OCI-LY1 (cell line): ENCODE measurements around the gene TMEM89.

Experiments
- H2AFZ ChIP-seq: fragments of 200-600 bp; sonication (generic), shearing (Covaris generic); 2 replicates; pipeline ENCODE4 v1.6.0; 2014; ENCODE audit warnings: antibody characterized with exemption, mild to moderate bottlenecking, low read length
- H3F3A ChIP-seq: fragments of 200-600 bp; sonication (generic), shearing (Covaris generic); 2 replicates; pipeline ENCODE4 v1.6.0; 2014; ENCODE audit warnings: mild to moderate bottlenecking, antibody characterized with exemption, low read length, moderate library complexity; ENCODE audit not compliant: insufficient read depth
- H3K27ac ChIP-seq: fragments of 200-600 bp; sonication (generic); 2 replicates; pipeline ENCODE4 v1.5.1; 2014; ENCODE audit warnings: low read length, mixed run types, mild to moderate bottlenecking, low read depth; ENCODE audit not compliant: poor library complexity, severe bottlenecking
- H3K27me3 ChIP-seq: fragments of 200-600 bp; sonication (generic); 2 replicates; pipeline ENCODE4 v1.6.0; 2014; ENCODE audit warnings: antibody characterized with exemption, mild to moderate bottlenecking, low read length, moderate library complexity; ENCODE audit not compliant: insufficient read depth
- H3K36me3 ChIP-seq: fragments of 200-600 bp; sonication (generic); 2 replicates; pipeline ENCODE4 v1.6.1; 2014; ENCODE audit warnings: mild to moderate bottlenecking, antibody characterized with exemption, low read length, moderate library complexity, mixed read lengths; ENCODE audit not compliant: insufficient read depth
- H3K4me1 ChIP-seq: fragments of 200-600 bp; sonication (generic); 2 replicates; pipeline ENCODE4 v1.5.1; 2014; ENCODE audit warnings: mild to moderate bottlenecking, low read length, moderate library complexity; ENCODE audit not compliant: insufficient read depth, severe bottlenecking
- H3K4me2 ChIP-seq: fragments of 200-600 bp; sonication (generic), shearing (Covaris generic); 2 replicates; pipeline ENCODE4 v1.6.1; 2014; ENCODE audit warnings: low read length
- H3K4me3 ChIP-seq: fragments of 200-600 bp; sonication (generic); 2 replicates; pipeline ENCODE4 v1.5.1; 2014; ENCODE audit warnings: low read length, low read depth, mild to moderate bottlenecking, mixed read lengths; ENCODE audit not compliant: poor library complexity, severe bottlenecking
- H3K79me2 ChIP-seq: fragments of 200-600 bp; shearing (Covaris generic); 2 replicates; pipeline ENCODE4 v1.6.1; 2016; ENCODE audit warnings: mixed run types, low read length, mixed read lengths; ENCODE audit not compliant: insufficient read depth
- H3K9ac ChIP-seq: fragments of 200-600 bp; sonication (generic), shearing (Covaris generic); 2 replicates; pipeline ENCODE4 v1.6.1; 2014; ENCODE audit warnings: mild to moderate bottlenecking, low read length, mixed read lengths
- H3K9me2 ChIP-seq: fragments of 200-600 bp; sonication (generic), shearing (Covaris generic); 2 replicates; pipeline ENCODE4 v1.6.1; 2014; ENCODE audit warnings: low read depth, mild to moderate bottlenecking, low read length, mixed read lengths
- H3K9me3 ChIP-seq: fragments of 200-600 bp; shearing (Covaris generic); 2 replicates; pipeline ENCODE4 v1.6.1; 2014; ENCODE audit warnings: low read length, mixed read lengths
- H4K20me1 ChIP-seq: fragments of 200-600 bp; sonication (generic), shearing (Covaris generic); 2 replicates; pipeline ENCODE4 v1.6.0; 2016; ENCODE audit warnings: mild to moderate bottlenecking, low read length; ENCODE audit not compliant: insufficient read depth
- EZH2 ChIP-seq: fragments of 200-600 bp; sonication (generic), shearing (Covaris generic); IDR thresholded peaks from 2 replicates; pipeline ENCODE4 v1.8.0; 2017; ENCODE audit warnings: borderline replicate concordance, mixed run types, mild to moderate bottlenecking, antibody characterized with exemption, low read length, moderate library complexity, mixed read lengths
- TF ChIP-seq, protein P1 (sequence below): fragments of 200-600 bp; sonication (generic), shearing (Covaris generic); IDR thresholded peaks from 2 replicates; pipeline ENCODE4 v1.5.1; 2017; ENCODE audit warnings: mild to moderate bottlenecking, antibody characterized with exemption, low read length, moderate library complexity, mixed read lengths

The TMEM89 gene

DNA sequence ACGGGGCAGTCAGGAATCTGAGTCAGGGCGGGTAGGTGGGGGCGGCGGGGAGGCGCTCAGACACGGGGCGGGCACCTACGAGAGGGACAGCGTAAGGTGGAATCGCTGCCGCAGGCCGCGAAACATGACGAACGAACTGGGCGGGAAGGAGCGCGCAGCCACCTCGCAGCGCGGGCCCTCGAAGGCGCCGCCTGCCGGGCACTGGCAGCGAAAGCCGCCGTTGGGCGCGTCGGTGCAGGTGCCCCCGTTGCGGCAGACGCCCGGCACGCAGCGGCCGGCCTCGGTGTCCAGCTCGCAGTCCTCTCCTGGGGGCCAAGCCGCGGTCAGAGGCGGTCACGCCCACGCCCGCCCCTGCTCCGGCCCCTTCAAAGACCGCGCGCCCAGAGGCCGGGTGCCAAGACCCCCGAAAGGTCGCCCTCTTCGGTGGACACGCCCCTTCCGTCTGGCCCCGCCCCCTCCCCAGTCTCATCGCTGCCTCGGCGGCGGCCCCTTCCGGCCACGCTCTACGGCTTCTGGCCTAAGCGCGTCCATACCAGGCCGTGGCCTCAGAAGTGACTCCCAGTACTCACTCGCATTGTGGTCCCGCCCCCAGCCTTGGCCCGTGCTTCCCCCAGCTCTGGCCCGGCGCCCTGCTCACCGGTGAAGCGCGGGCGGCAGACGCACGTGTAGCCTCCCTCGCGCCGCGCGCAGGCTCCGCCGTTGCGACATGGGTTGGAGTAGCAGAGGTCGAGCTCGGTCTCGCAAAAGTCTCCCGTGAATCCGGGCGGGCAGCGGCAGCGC lies 34.7 kb upstream of the TMEM89 start:
- no peaks in the 10 kb centered on the region for H4K20me1 ChIP-seq
- peak overlapping the region; percentile 56 for H3K9ac ChIP-seq
- no peaks in the 10 kb centered on the region for H3K79me2 ChIP-seq
- H3K27ac ChIP-seq: peak overlapping the region; percentile 60
- H3K9me3 ChIP-seq: no peaks in the 10 kb centered on the region
- no peaks in the 10 kb centered on the region for H3F3A ChIP-seq
- no peaks in the 10 kb centered on the region for H3K36me3 ChIP-seq
- H3K9me2 ChIP-seq: no peaks in the 10 kb centered on the region
- H3K4me1 ChIP-seq: peaks cover 16% of the 10 kb centered on the region
- H3K4me2 ChIP-seq: peak overlapping the region; percentile 60
- peak overlapping the region; percentile 59 for H3K4me3 ChIP-seq
- no peak for TF ChIP-seq EZH2
- TF ChIP-seq, protein P1, sequence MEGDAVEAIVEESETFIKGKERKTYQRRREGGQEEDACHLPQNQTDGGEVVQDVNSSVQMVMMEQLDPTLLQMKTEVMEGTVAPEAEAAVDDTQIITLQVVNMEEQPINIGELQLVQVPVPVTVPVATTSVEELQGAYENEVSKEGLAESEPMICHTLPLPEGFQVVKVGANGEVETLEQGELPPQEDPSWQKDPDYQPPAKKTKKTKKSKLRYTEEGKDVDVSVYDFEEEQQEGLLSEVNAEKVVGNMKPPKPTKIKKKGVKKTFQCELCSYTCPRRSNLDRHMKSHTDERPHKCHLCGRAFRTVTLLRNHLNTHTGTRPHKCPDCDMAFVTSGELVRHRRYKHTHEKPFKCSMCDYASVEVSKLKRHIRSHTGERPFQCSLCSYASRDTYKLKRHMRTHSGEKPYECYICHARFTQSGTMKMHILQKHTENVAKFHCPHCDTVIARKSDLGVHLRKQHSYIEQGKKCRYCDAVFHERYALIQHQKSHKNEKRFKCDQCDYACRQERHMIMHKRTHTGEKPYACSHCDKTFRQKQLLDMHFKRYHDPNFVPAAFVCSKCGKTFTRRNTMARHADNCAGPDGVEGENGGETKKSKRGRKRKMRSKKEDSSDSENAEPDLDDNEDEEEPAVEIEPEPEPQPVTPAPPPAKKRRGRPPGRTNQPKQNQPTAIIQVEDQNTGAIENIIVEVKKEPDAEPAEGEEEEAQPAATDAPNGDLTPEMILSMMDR: peak; percentile 71
- H2AFZ ChIP-seq: no peak overlapping the region
- H3K27me3 ChIP-seq: no peaks in the 10 kb centered on the region

DNA sequence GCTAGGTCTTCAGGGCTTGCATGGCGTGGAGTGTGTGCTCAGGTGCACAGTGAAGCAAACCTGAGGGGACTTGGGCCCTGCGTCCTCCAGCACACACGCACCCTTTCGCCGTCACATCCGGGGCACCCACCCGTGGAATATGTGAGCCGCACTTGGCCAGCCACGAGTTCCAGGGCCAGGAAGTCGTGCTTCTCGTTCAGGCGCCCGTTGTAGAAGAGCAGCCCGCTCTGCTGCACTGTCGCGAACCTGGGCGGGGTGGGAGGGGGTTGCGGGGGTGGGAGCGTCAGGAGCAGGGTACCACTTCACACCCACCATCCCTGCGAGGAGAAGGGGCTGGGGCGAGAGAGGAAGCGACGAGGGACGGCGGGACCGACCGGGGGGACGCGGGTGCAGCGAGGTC lies 34.0 kb upstream of the TMEM89 start:
- H3K4me3 ChIP-seq: peak overlapping the region; percentile 59
- peak overlapping the region; percentile 56 for H3K9ac ChIP-seq
- H3K27me3 ChIP-seq: no peaks in the 10 kb centered on the region
- H3F3A ChIP-seq: no peaks in the 10 kb centered on the region
- peak overlapping the region; percentile 60 for H3K4me2 ChIP-seq
- no peaks in the 10 kb centered on the region for H3K79me2 ChIP-seq
- H3K36me3 ChIP-seq: no peaks in the 10 kb centered on the region
- peak overlapping the region; percentile 22 for H3K27ac ChIP-seq
- H3K9me2 ChIP-seq: no peaks in the 10 kb centered on the region
- no peak for TF ChIP-seq EZH2
- TF ChIP-seq, protein P1: no peak
- H3K9me3 ChIP-seq: no peaks in the 10 kb centered on the region
- peaks cover 16% of the 10 kb centered on the region for H3K4me1 ChIP-seq
- no peaks in the 10 kb centered on the region for H4K20me1 ChIP-seq
- no peak overlapping the region for H2AFZ ChIP-seq

- H3K27ac ChIP-seq: peak overlapping the region; percentile 22
- peaks cover 16% of the 10 kb centered on the region for H3K4me1 ChIP-seq
- H3K79me2 ChIP-seq: no peaks in the 10 kb centered on the region
- H3K4me3 ChIP-seq: peak overlapping the region; percentile 59
- H2AFZ ChIP-seq: no peak overlapping the region
- H3K9me2 ChIP-seq: no peaks in the 10 kb centered on the region
- no peaks in the 10 kb centered on the region for H3K9me3 ChIP-seq
- H3K27me3 ChIP-seq: no peaks in the 10 kb centered on the region
- no peaks in the 10 kb centered on the region for H3K36me3 ChIP-seq
- TF ChIP-seq, protein P1: no peak
- TF ChIP-seq EZH2: no peak
- no peaks in the 10 kb centered on the region for H3F3A ChIP-seq
- peak overlapping the region; percentile 56; the same call in 1 of the 2 replicates for H3K9ac ChIP-seq
- H3K4me2 ChIP-seq: peak overlapping the region; percentile 60
- H4K20me1 ChIP-seq: no peaks in the 10 kb centered on the region
Observed at GRCh38 chr3:48655063-48655462, 33.5 kb upstream of the TMEM89 start.
